NCI-H82 (cell line): ENCODE measurements around the gene BAIAP2L1.
"Not testable (repeated sequence)": the region's sequence is repeated elsewhere in the genome, so short reads cannot be mapped to it uniquely, and the experiment has no call there.

Source experiments
- DNase-seq: peaks from one replicate; lab custom pipeline; 2025; lab: John Stamatoyannopoulos, UW

BAIAP2L1 gene

GRCh38 chr7:98399462-98399861 is 1.4 kb downstream of the BAIAP2L1 start:
- no peak for DNase-seq

- peak; percentile 7 for DNase-seq
Measured at GRCh38 chr7:98398567-98399372, 2.1 kb downstream of the BAIAP2L1 start.

GRCh38 chr7:98396768-98397167 is 4.1 kb downstream of the BAIAP2L1 start:
- no peak for DNase-seq

- DNase-seq, result no peak
Measured at GRCh38 chr7:98395951-98396350, 4.9 kb downstream of the BAIAP2L1 start.

GRCh38 chr7:98395481-98395880 is 5.4 kb downstream of the BAIAP2L1 start:
- no peak for DNase-seq

- no peak for DNase-seq
Measured at GRCh38 chr7:98394377-98394836, 6.5 kb downstream of the BAIAP2L1 start.

GRCh38 chr7:98387544-98388226 is 13.2 kb downstream of the BAIAP2L1 start:
- DNase-seq, result peak; percentile 60

- DNase-seq, result no peak
Measured at GRCh38 chr7:98387131-98387530, 13.8 kb downstream of the BAIAP2L1 start.

- not testable (repeated sequence) for DNase-seq
Measured at GRCh38 chr7:98385532-98385931, 15.4 kb downstream of the BAIAP2L1 start.

GRCh38 chr7:98378210-98378819 is 22.6 kb downstream of the BAIAP2L1 start:
- DNase-seq, result no peak

- no peak for DNase-seq
Measured at GRCh38 chr7:98376711-98377110, 24.2 kb downstream of the BAIAP2L1 start.

- no peak for DNase-seq
Measured at GRCh38 chr7:98375664-98376063, 25.2 kb downstream of the BAIAP2L1 start.

- DNase-seq, result no peak
Measured at GRCh38 chr7:98374285-98374680, 26.6 kb downstream of the BAIAP2L1 start.

GRCh38 chr7:98372993-98373392 is 27.9 kb downstream of the BAIAP2L1 start:
- DNase-seq, result peak; percentile 59

GRCh38 chr7:98369726-98370125 is 31.2 kb downstream of the BAIAP2L1 start:
- no peak for DNase-seq

GRCh38 chr7:98368716-98369115 is 32.2 kb downstream of the BAIAP2L1 start:
- no peak for DNase-seq

GRCh38 chr7:98366562-98366938 is 34.3 kb downstream of the BAIAP2L1 start:
- DNase-seq, result no peak

GRCh38 chr7:98365863-98366561 is 34.9 kb downstream of the BAIAP2L1 start:
- no peak for DNase-seq

- DNase-seq, result no peak
Measured at GRCh38 chr7:98364220-98364619, 36.7 kb downstream of the BAIAP2L1 start.

GRCh38 chr7:98362517-98362916 is 38.4 kb downstream of the BAIAP2L1 start:
- no peak for DNase-seq

GRCh38 chr7:98360221-98361130 is 40.4 kb downstream of the BAIAP2L1 start:
- no peak for DNase-seq
